NCI-H1417 (cell line): ENCODE results near the gene CIROP.
"Not testable (repeated sequence)": the region's sequence is repeated elsewhere in the genome, so short reads cannot be mapped to it uniquely, and the experiment has no call there.

Experiments
- DNase-seq, 3 experiments: peaks; one replicate each; lab custom pipeline; 2025; lab: John Stamatoyannopoulos, UW

Gene CIROP

GRCh38 chr14:23113431-23114119 is 8.8 kb upstream of the CIROP start:
- DNase-seq = no peak

- DNase-seq = no peak
Observed at GRCh38 chr14:23112359-23113178, 7.8 kb upstream of the CIROP start.

- no peak for DNase-seq
Observed at GRCh38 chr14:23110579-23111365, 6.0 kb upstream of the CIROP start.

- no peak for DNase-seq
Observed at GRCh38 chr14:23109769-23110168, 5.0 kb upstream of the CIROP start.

GRCh38 chr14:23108169-23108568 is 3.4 kb upstream of the CIROP start:
- DNase-seq = not testable (repeated sequence)

GRCh38 chr14:23107620-23108019 is 2.8 kb upstream of the CIROP start:
- DNase-seq = not testable (repeated sequence)

GRCh38 chr14:23106747-23107045 is 1.9 kb upstream of the CIROP start:
- DNase-seq = no peak

- DNase-seq = no peak
Observed at GRCh38 chr14:23105348-23105824, 597 bp upstream of the CIROP start.

GRCh38 chr14:23104070-23104590 is 659 bp downstream of the CIROP start:
- DNase-seq = no peak

- no peak for DNase-seq
Observed at GRCh38 chr14:23103581-23103980, 1.2 kb downstream of the CIROP start.

GRCh38 chr14:23102801-23103200 is 2.0 kb downstream of the CIROP start:
- no peak for DNase-seq

GRCh38 chr14:23101986-23102625 is 2.7 kb downstream of the CIROP start:
- DNase-seq = no peak

GRCh38 chr14:23101213-23101970 is 3.4 kb downstream of the CIROP start:
- DNase-seq = no peak

GRCh38 chr14:23099212-23099861 is 5.5 kb downstream of the CIROP start:
- no peak for DNase-seq

- no peak for DNase-seq
Observed at GRCh38 chr14:23097786-23098185, 7.0 kb downstream of the CIROP start.

GRCh38 chr14:23095196-23096108 is 9.3 kb downstream of the CIROP start, which contains the start of gene C14orf119:
TSS of gene C14orf119 (plus strand) at chr14:23095505. CDS start at chr14:23097659, 2,154 bp downstream.
- no peak for DNase-seq

- no peak for DNase-seq
Observed at GRCh38 chr14:23094666-23095195, 10.1 kb downstream of the CIROP start, which contains the start of gene ACIN1. TSS of gene ACIN1 (minus strand) at chr14:23095136. CDS start at chr14:23095112, 24 bp downstream.

- no peak for DNase-seq
Observed at GRCh38 chr14:23093991-23094665, 10.7 kb downstream of the CIROP start.
